Breast epithelium (tissue), 3 donors: ENCODE results near the gene TMEM178B.

ENCODE experiments used
- POLR2A ChIP-seq: fragments of 450-650 bp; IDR thresholded peaks from one replicate; pipeline ENCODE4 v1.6.1; 2016; ENCODE audit warnings: antibody characterized with exemption, mild to moderate bottlenecking, moderate library complexity
- POLR2AphosphoS5 ChIP-seq, 3 donors: sonication (generic); formaldehyde crosslinking; IDR thresholded peaks; one replicate each; pipeline ENCODE4 v1.6.1; 2017; ENCODE audit warnings: antibody characterized with exemption in 3 of 3
- TF ChIP-seq, protein P1 (sequence below), 3 donors: fragments of 450-650 bp; IDR thresholded peaks; one replicate each; pipeline ENCODE4 v1.5.1; 2016 to 2017; ENCODE audit warnings: antibody characterized with exemption in 3 of 3, mild to moderate bottlenecking in 3 of 3, moderate library complexity in 3 of 3

DNA sequence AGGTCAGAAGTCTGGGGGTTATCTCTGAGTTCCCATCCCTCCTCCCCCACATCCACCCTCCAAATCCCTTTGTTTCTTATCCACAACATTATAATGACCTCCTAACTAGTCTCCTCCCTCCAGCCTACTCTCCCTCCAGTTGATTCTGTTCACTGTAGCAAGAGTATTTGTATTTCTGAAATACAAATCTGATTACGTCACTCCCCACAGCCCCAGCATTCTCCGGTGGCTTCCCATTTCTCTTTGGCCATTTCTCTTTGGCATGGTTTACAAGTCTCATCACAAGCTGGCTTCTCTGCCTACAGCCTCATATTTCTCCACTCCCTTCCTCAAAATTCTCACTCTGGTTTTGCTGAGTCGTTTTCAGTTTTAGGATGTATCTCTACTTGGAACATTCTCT lies 34.5 kb upstream of the TMEM178B start:
- TF ChIP-seq, protein P1, sequence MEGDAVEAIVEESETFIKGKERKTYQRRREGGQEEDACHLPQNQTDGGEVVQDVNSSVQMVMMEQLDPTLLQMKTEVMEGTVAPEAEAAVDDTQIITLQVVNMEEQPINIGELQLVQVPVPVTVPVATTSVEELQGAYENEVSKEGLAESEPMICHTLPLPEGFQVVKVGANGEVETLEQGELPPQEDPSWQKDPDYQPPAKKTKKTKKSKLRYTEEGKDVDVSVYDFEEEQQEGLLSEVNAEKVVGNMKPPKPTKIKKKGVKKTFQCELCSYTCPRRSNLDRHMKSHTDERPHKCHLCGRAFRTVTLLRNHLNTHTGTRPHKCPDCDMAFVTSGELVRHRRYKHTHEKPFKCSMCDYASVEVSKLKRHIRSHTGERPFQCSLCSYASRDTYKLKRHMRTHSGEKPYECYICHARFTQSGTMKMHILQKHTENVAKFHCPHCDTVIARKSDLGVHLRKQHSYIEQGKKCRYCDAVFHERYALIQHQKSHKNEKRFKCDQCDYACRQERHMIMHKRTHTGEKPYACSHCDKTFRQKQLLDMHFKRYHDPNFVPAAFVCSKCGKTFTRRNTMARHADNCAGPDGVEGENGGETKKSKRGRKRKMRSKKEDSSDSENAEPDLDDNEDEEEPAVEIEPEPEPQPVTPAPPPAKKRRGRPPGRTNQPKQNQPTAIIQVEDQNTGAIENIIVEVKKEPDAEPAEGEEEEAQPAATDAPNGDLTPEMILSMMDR (IDR thresholded peaks at IDR 0.05) = no peak
- TF ChIP-seq POLR2A (no peak), POLR2AphosphoS5 (IDR thresholded peaks at IDR 0.05) (no peak)
